Ascending aorta (tissue), 2 donors: ENCODE measurements around the gene PAPLN. TPM values are rescaled to one million over a fixed set of nuclear protein-coding genes. Genes with fewer than 3 reads are reported as not detected.

ENCODE experiments used
- DNase-seq, 2 donors: peaks; one replicate each; pipeline ENCODE4 v3.0.0-alpha.2; 2019; ENCODE audit warnings: low spot score in 2 of 2
- H3K27ac ChIP-seq, 2 donors: fragments of 200-600 bp; sonication (generic); one replicate each; pipeline ENCODE4 v1.5.1; 2016 to 2017; ENCODE audit warnings: mild to moderate bottlenecking in 1 of 2
- H3K27me3 ChIP-seq: fragments of 200-600 bp; sonication (generic); one replicate; pipeline ENCODE4 v1.5.1; 2017
- H3K36me3 ChIP-seq, 2 donors: fragments of 200-600 bp; sonication (generic); one replicate each; pipeline ENCODE4 v1.5.1; 2016
- H3K4me1 ChIP-seq, 2 donors: fragments of 200-600 bp; sonication (generic); one replicate each; pipeline ENCODE4 v1.5.1; 2016 to 2017; ENCODE audit warnings: mild to moderate bottlenecking in 1 of 2
- H3K4me3 ChIP-seq, 2 donors: fragments of 200-600 bp; sonication (generic); one replicate each; pipeline ENCODE4 v1.5.1; 2016 to 2017; ENCODE audit warnings: mild to moderate bottlenecking in 1 of 2
- H3K9me3 ChIP-seq, 2 donors: fragments of 200-600 bp; sonication (generic); one replicate each; pipeline ENCODE4 v1.5.1; 2016
- CTCF ChIP-seq, 3 experiments: fragments of 200-600 bp in 2 of 3; fragments of 450-650 bp in 1 of 3; sonication (generic) in 2 of 3; IDR thresholded peaks; one replicate each; pipeline ENCODE4 v1.5.1; 2016 to 2019; ENCODE audit warnings: antibody characterized with exemption in 3 of 3, mild to moderate bottlenecking in 1 of 3, moderate library complexity in 1 of 3
- intact Hi-C: fragments of 100-400 bp; cut with DNase I; formaldehyde crosslinking; loops from one replicate; pipeline ENCODE4 v1.15.1; 2023
- total RNA-seq: library from RNA; depleted of rRNA; stranded (reverse); fragments of >200 nt; gene quantifications from one replicate; pipeline ENCODE4 v1.1.0, GENCODE V29; 2016

Gene PAPLN
- total RNA-seq, 1 donor from 2014 or later: 4.9 TPM

- no peak for TF ChIP-seq CTCF (IDR thresholded peaks at IDR 0.05)
- Histone ChIP-seq H3K36me3 (no peaks in the 10 kb centered on the region), H3K4me3 (no peak overlapping the region), H3K9me3 (no peaks in the 10 kb centered on the region), H3K4me1 (peaks cover 3 to 6% of the 10 kb centered on the region in 2 donors), H3K27ac (no peak overlapping the region), H3K27me3 (peaks cover 4% of the 10 kb centered on the region)
- DNase-seq: no peak
- intact Hi-C loops: no loop called here
Measured at GRCh38 chr14:73231981-73232851, 5.1 kb upstream of the PAPLN start.

- no peak for DNase-seq
- Histone ChIP-seq H3K9me3 (no peaks in the 10 kb centered on the region), H3K4me1 (peaks cover 11 to 12% of the 10 kb centered on the region in 2 donors), H3K36me3 (no peaks in the 10 kb centered on the region), H3K4me3 (no peak overlapping the region), H3K27ac (no peak overlapping the region), H3K27me3 (peaks cover 12% of the 10 kb centered on the region)
- intact Hi-C loops: no loop called here
- TF ChIP-seq CTCF (IDR thresholded peaks at IDR 0.05): no peak
Measured at GRCh38 chr14:73232984-73233383, 4.3 kb upstream of the PAPLN start.

GRCh38 chr14:73233564-73233963 is 3.7 kb upstream of the PAPLN start:
- H3K9me3 ChIP-seq: no peaks in the 10 kb centered on the region
- peaks cover 13 to 16% of the 10 kb centered on the region in 2 donors for H3K4me1 ChIP-seq
- H3K27ac ChIP-seq: no peak overlapping the region
- intact Hi-C loops: no loop called here
- no peak for DNase-seq
- no peaks in the 10 kb centered on the region for H3K36me3 ChIP-seq
- H3K27me3 ChIP-seq: peaks cover 15% of the 10 kb centered on the region
- H3K4me3 ChIP-seq: no peak overlapping the region
- no peak for TF ChIP-seq CTCF (IDR thresholded peaks at IDR 0.05)

- no peak overlapping the region for H3K4me3 ChIP-seq
- intact Hi-C loops: no loop called here
- no peaks in the 10 kb centered on the region for H3K36me3 ChIP-seq
- DNase-seq: no peak
- H3K27ac ChIP-seq: no peak overlapping the region
- no peaks in the 10 kb centered on the region for H3K9me3 ChIP-seq
- TF ChIP-seq CTCF (IDR thresholded peaks at IDR 0.05): no peak
- H3K4me1 ChIP-seq: peaks cover 17 to 21% of the 10 kb centered on the region in 2 donors
- H3K27me3 ChIP-seq: peaks cover 15% of the 10 kb centered on the region
Measured at GRCh38 chr14:73234029-73234428, 3.3 kb upstream of the PAPLN start.

- DNase-seq: no peak
- H3K9me3 ChIP-seq: no peaks in the 10 kb centered on the region
- no peak overlapping the region for H3K27ac ChIP-seq
- no peak overlapping the region for H3K4me3 ChIP-seq
- H3K36me3 ChIP-seq: no peaks in the 10 kb centered on the region
- intact Hi-C loops: no loop called here
- H3K27me3 ChIP-seq: peaks cover 16% of the 10 kb centered on the region
- no peak for TF ChIP-seq CTCF (IDR thresholded peaks at IDR 0.05)
- H3K4me1 ChIP-seq: peaks cover 23 to 26% of the 10 kb centered on the region in 2 donors
Measured at GRCh38 chr14:73234586-73235394, 2.5 kb upstream of the PAPLN start.
